Measurements from ENCODE around the gene TAS2R42.

Gene TAS2R42

DNA sequence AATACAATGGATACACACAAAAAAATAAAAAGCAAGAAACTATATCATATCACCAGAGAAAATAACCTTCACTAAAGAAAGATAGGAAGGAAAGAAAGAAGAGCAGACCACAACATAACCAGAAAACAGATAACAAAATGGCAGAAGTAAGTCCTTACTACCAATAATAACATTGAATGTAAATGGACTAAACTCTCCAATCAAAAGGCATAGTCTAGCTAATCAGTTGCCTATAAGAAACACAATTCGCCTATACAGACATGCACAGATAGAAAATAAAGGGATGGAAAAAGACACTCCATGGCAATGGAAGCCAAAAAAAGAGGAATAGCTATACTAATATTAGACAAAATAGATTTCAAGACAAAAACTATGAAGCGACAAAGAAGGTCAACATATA is 43.4 kb downstream of the TAS2R42 start:
- DNase-seq (ENCODE audit: low read depth), result no peak

GRCh38 chr12:11136075-11136474 is 50.7 kb downstream of the TAS2R42 start:
- no peak for DNase-seq (ENCODE audit: low read depth)

Data from activated T-cell treated with anti-CD3 and anti-CD28 coated beads for 24 hours (primary cell).